Smooth muscle cell of the brain vasculature (primary cell): ENCODE results near the gene MSI2.
A peak's percentile ranks its signal among the peaks of the same experiment; 100 is the strongest.
"Not testable (repeated sequence)": the region's sequence is repeated elsewhere in the genome, so short reads cannot be mapped to it uniquely, and the experiment has no call there.

Experiments used
- DNase-seq: peaks from one replicate; pipeline ENCODE4 v3.0.0-alpha.2; 2012; ENCODE audit warnings: low read depth, low spot score

MSI2 gene

GRCh38 chr17:57614742-57615141 lies 358.4 kb downstream of the MSI2 start:
- no peak for DNase-seq

- DNase-seq: no peak
Measured at GRCh38 chr17:57615836-57616757, 359.8 kb downstream of the MSI2 start.

- no peak for DNase-seq
Measured at GRCh38 chr17:57617218-57617617, 360.9 kb downstream of the MSI2 start.

GRCh38 chr17:57619061-57619937 lies 363.0 kb downstream of the MSI2 start:
- no peak for DNase-seq

GRCh38 chr17:57620576-57620975 lies 364.3 kb downstream of the MSI2 start:
- no peak for DNase-seq

- DNase-seq: not testable (repeated sequence)
Measured at GRCh38 chr17:57621791-57622190, 365.5 kb downstream of the MSI2 start.

GRCh38 chr17:57622306-57622682 lies 366.0 kb downstream of the MSI2 start:
- DNase-seq: no peak

GRCh38 chr17:57622683-57623433 lies 366.5 kb downstream of the MSI2 start:
- DNase-seq: peak; percentile 17

- DNase-seq: no peak
Measured at GRCh38 chr17:57623620-57624019, 367.3 kb downstream of the MSI2 start.

- no peak for DNase-seq
Measured at GRCh38 chr17:57624386-57624785, 368.1 kb downstream of the MSI2 start.

GRCh38 chr17:57625511-57625910 lies 369.2 kb downstream of the MSI2 start:
- DNase-seq: no peak

GRCh38 chr17:57625957-57626356 lies 369.6 kb downstream of the MSI2 start:
- no peak for DNase-seq

GRCh38 chr17:57626520-57627210 lies 370.3 kb downstream of the MSI2 start:
- no peak for DNase-seq

GRCh38 chr17:57627591-57627990 lies 371.3 kb downstream of the MSI2 start:
- DNase-seq: no peak

GRCh38 chr17:57628421-57628820 lies 372.1 kb downstream of the MSI2 start:
- DNase-seq: no peak

GRCh38 chr17:57629470-57629869 lies 373.1 kb downstream of the MSI2 start:
- no peak for DNase-seq

GRCh38 chr17:57629886-57630285 lies 373.6 kb downstream of the MSI2 start:
- no peak for DNase-seq

GRCh38 chr17:57630736-57631135 lies 374.4 kb downstream of the MSI2 start:
- DNase-seq: no peak

GRCh38 chr17:57631871-57632270 lies 375.5 kb downstream of the MSI2 start:
- DNase-seq: no peak

GRCh38 chr17:57632294-57632693 lies 376.0 kb downstream of the MSI2 start:
- no peak for DNase-seq

GRCh38 chr17:57633236-57633635 lies 376.9 kb downstream of the MSI2 start:
- no peak for DNase-seq
